Spleen (tissue), 7 donors: Measurements from ENCODE around the gene ZNF385B.

ENCODE experiments used
- CTCF ChIP-seq, 11 experiments: fragments of 200-600 bp in 7 of 11; fragments of 450-650 bp in 4 of 11; sonication (generic) in 4 of 11; IDR thresholded peaks in 8 of 11; conservative IDR thresholded peaks in 3 of 11; 1 replicate in 7 of 11; 2 replicates in 4 of 11; pipeline versions ENCODE4 v1.4.0 to v1.8.0; 2016 to 2021; ENCODE audit warnings: antibody characterized with exemption in 11 of 11, inconsistent platforms in 4 of 11, mild to moderate bottlenecking in 1 of 11
- POLR2AphosphoS5 ChIP-seq, 3 donors: sonication (generic); formaldehyde crosslinking; IDR thresholded peaks; one replicate each; pipeline ENCODE4 v1.5.1; 2017; ENCODE audit warnings: antibody characterized with exemption in 3 of 3
- donor health status: DM: no; HTN: no; CAD: no; lungs with moderate emphysema.
- donor health status: DM: no; HTN: no; CAD: no.
- donor health status: DM: no; HTN: no; CAD: no.

DNA sequence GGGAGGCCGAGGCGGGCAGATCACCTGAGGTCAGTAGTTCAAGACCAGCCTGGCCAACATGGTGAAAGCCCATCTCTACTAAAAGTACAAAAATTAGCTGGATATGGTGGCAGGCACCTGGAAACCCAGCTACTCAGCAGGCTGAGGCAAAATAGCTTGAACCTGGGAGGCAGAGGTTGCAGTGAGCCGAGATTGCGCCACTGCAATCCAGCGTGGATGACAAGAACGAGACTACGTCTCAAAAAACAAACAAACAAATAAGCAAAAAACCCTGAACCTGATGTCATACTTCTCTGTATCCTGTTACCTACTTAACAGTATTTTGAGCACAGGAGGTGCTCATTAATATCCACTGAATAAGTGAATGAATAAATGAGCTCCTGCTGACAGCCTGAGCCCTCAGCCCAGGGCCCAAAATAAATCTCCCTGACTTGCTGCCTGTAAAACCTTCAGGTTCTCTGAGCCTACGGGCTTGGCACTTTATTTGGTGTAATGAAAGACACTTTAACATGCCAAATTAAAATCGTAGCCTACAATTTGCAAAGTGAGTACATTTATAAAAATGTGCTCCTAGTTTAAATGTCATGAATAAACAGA, 215.1 kb downstream of the ZNF385B start:
- TF ChIP-seq CTCF (IDR thresholded peaks at IDR 0.05 in 8 of 11, conservative IDR thresholded peaks at IDR 0.05 in 3 of 11) (no peak), POLR2AphosphoS5 (IDR thresholded peaks at IDR 0.05) (no peak)
